ENCODE results near the gene CEP104.

Gene CEP104

DNA sequence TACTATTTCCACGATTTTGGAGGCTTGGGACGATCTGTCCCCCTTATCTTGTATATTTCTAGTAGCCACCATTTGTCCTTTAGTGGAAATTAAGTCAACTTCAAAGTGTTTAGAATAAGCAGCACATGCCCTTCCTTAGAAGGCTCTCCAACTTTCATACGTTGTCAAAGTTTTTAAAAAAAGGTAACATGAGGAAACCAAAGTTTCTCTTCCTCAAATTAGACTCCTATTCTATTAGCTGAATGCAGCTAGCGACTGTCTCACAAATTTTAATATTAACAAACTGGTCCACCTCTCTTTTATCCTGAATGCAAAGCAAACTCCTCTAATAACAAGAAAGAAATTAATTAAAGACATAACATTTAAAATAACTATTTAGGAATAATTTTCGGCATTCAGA lies 36.2 kb upstream of the CEP104 start:
- no peak for DNase-seq

DNA sequence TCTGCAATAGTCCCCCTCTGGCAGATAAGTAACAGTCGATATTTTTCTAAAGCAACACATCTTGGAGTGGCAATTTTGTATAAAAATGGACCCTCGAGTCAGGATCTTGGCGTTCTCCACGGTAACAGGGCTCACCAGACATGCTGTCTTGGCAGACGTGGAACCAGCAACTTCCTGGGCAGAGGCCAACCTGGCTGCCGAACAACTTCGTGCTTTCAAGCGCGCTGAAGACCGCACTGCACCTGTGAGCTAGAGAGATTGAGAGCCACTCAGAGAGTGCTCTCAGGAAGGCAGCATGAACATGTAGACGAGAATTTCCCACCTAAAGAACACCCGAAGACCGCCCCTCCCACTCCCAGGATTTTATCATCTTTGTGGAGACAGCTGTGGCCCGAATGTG lies 35.7 kb upstream of the CEP104 start:
- DNase-seq = no peak

DNA sequence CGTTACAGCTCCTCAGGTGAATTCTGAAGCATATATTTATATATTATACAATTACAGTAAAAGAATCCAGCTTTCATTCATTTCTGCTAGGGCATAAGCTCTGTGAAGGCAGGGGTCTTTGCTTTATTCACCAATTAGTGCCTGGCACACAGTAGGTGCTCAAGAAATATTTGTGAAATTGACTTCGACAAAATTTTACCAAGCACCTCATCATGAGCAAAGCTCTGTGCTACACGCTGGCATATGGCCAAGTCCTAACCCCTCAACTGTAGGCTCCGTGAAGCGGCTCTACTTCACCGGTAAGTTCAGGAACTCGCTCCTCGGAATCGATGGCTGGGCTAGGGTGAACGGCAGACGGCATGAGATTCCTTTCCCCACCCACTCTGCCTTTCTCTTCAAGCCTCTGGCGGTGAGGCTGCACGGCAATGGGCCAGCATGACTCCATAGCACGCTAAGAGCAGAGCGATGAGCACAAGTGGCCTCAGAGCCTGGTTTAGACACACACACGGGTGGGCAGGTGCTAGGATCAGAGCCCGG lies 34.4 kb upstream of the CEP104 start:
- no peak for DNase-seq

DNA sequence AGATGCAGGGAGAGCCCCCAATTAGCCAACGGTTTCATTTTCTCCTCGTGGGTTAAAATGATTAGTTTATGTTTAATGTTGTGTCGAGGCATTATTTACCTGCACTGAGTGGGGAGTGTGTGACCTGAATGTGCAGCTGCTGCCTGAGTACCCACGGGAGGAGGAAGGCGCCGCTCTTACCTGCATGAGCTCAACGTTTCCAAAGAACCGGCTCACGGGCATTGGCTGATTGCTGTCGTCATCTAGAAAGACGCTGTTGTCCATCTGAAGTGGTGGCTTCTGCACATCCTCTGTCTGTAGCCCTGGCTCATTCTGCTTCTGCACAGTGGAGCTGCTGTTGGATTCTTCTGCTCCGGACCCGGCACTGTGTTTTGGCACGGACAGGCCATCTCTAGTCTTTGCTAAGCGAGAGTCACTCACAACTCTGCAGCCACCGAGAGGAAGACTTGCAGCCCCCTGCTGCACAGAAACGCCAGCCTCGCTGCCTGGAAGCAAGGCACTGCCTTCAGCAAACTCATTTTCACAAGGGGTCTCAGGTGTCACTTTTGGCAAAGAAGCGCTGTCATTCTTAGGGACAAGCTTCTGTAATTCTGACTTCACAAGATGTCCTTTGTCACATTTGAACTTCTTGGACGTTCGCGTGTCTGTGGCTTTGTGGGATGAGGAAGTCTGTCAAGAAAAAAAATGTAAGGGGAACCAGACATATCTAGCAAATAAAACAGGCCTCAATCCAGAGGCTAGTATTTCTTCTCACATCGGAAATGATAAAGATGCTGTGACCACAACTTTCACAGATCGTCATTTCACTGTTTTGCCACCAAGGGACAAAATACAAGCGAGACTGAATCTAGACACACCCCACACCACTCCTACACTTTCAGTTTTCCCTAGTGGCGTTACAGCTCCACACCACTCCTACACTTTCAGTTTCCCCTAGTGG lies 33.6 kb upstream of the CEP104 start:
- no peak for DNase-seq

- DNase-seq = no peak
These were observed 32.9 kb upstream of the CEP104 start for GRCh38 chr1:3889936-3890335.

DNA sequence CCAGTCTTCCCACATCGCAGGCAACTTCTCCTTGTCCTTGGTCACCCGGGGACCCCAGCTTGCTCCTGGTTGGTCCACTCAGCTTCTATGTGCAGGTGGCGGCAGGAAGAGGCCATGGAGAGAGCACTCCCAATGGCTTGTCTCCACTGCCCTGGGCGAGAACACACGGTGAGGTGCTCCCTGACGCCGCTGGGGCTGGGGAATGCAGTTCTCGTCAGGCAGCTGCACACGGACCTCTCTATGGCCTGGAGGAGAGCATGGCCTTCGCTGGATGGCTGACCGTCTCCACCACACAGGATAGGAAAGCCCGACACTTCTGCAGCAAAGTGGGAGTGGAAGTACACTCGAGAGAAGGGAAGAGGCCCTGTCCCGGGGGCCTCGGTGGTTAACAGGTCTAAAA lies 31.3 kb upstream of the CEP104 start:
- no peak for DNase-seq

DNA sequence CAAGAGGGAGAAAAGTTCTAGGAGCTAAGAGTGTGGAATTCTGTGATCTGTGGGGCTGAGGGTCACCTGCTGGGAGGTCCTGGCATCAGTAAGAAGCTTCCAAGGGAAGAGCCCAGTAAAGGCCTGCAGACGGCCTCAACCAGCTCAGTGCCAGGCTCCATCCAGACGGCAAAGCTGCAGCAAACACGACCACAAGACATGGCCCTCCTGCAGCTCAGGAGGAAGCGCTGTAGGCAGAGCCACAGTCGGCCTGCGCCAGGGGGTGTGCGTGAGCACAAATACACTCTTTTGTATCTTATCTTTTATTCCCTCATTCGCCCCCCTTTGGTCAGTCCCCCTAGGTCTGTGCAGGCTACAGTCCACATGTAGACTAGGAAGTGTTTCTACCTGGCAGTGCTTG lies 29.7 kb upstream of the CEP104 start:
- no peak for DNase-seq

DNA sequence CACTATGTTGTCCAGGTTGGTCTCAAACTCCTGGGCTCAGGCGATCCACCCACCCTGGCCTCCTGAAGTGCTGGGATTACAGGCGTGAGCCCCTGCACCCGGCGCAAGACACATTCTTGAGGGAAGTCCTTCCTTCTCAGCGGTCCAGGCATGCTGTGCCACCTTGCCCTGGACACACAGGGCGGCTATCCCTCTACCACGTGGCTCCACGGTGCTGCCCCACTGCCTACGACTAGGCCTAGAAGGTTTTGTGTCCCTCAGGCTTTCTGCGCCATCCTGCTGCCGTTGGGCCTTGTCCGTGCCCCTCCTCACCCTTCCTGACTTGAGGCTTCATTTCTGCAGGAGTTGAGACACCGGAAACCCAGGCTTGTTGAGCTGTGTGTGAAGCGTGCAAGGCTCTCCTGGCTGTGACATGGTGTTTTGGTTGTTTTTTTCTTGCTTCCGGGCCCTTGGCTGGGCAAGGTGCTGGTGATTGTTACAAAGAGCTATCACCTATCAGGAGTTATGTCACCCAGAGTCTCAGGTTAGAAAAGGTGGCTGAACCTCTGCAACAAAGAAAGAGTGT lies 29.2 kb upstream of the CEP104 start:
- no peak for DNase-seq

DNA sequence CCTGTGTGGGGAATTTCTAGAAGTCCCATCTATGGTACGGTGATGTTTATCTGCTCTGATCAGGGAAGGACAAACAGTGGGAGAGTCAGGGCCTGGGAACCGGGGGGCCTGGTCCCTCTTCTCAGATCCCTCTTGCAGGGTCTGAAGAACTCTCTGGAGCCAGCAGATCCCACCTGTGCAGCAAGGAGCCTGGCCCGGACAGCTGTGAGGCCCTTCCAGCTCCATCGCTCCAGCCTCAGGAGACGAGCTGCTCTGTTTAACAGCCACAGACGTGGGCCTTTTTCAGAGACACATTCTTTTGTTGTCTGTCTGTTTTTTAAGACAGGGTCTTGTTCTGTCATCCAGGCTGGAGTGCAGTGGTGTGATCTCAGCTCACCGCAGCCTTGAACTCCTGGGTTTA lies 28.6 kb upstream of the CEP104 start:
- DNase-seq = no peak

GRCh38 chr1:3884966-3885365 lies 28.0 kb upstream of the CEP104 start:
- no peak for DNase-seq

DNA sequence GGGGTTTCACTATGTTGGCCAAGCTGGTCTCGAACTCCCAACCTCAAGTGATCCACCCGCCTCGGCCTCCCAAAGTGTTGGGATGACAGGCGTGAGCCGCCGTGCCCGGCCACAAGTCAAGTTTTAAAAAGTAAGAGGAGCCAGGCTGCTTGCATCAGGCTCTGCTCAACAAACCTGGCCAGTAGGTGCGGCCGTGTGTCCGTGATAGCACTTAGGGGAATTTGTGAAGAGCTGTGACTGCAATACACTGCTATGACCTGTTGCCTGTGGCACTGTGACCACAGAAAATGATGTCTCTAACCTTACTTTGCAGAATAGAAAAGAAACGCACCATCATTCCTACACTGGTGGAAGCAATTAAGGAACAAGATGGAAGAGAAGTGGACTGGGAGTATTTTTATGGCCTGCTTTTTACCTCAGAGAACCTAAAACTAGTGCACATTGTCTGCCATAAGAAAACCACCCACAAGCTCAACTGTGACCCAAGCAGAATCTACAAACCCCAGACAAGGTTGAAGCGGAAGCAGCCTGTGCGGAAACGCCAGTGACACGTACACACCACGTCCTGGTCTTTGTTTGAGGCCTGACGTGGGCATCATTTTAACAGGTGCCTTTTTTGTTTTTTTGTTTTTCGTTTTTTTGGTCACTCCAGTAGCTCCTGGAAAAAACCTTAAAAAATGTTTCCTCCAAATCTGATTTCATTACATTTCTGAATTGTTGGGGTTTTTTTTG lies 26.3 kb upstream of the CEP104 start:
- no peak for DNase-seq

GRCh38 chr1:3881193-3881480 lies 24.1 kb upstream of the CEP104 start:
- no peak for DNase-seq

GRCh38 chr1:3880429-3881192 lies 23.6 kb upstream of the CEP104 start:
- DNase-seq = no peak

GRCh38 chr1:3879787-3880428 lies 22.9 kb upstream of the CEP104 start:
- DNase-seq = no peak

GRCh38 chr1:3879099-3879498 lies 22.1 kb upstream of the CEP104 start:
- no peak for DNase-seq

- no peak for DNase-seq
These were observed 19.7 kb upstream of the CEP104 start for GRCh38 chr1:3876716-3877115.

DNA sequence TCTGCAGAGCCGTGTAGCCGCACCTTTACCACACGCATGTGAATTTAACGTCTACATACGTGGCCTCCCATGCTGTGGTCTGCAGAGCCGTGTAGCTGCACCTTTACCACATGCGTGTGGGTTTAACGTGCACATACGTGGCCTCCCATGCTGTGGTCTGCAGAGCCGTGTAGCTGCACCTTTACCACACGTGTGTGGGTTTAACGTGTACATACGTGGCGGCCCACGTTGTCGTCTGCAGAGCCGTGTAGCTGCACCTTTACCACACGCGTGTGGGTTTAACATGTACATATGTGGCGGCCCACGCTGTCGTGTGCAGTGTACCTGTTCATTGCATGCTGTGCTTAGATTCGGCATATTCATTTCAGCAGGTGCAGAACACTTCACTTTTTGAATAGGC lies 17.7 kb upstream of the CEP104 start:
- DNase-seq = no peak

GRCh38 chr1:3872546-3872945 lies 15.5 kb upstream of the CEP104 start:
- no peak for DNase-seq

- no peak for DNase-seq
These were observed 14.4 kb upstream of the CEP104 start for GRCh38 chr1:3871451-3871805.

DNA sequence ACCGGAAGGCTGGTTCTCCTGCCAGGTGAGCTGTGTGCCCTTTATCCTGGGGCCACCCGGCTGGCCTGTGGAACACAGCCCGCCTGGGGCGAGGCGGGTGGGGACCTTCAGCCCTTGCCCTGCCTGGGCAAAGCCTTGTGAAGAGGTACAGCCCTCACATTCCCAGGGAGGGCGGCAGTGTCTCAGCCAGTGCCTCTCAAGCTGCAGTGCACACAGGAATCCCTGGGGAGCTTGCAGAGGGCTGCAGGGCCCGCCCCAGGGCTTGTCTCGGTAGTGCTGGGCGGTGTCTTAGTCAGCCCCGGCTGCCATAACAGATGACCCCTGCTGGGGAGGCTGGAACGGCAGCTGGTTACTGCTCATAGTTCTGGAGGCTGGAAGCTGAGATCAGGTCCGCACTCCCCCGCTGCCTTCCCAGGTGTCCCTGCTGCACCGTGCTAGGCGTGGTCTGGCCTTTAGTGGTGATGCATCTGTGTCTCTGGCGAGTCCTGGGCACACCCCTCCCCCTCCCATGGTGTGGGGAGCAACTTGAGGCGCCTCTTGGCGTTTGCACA lies 12.8 kb upstream of the CEP104 start:
- DNase-seq = no peak

- DNase-seq = no peak
These were observed 11.5 kb upstream of the CEP104 start for GRCh38 chr1:3868464-3869006.

GRCh38 chr1:3865606-3866160 lies 8.7 kb upstream of the CEP104 start:
- DNase-seq = no peak

Measured in right forelimb (tissue), 1 donor.